Activated CD4-positive, alpha-beta T cell treated with anti-CD3 and anti-CD28 coated beads, Interleukin-2, Interleukin-4, amounts not matched to agents 100 ng/mL and 50 ng/mL, durations not matched to agents 16 hours and 8 hours (primary cell): ENCODE results near the gene RBM20.

Experiments
- DNase-seq: peaks from one replicate; pipeline ENCODE4 v3.0.0-alpha.2; 2020; ENCODE audit warnings: low spot score

The RBM20 gene

DNA sequence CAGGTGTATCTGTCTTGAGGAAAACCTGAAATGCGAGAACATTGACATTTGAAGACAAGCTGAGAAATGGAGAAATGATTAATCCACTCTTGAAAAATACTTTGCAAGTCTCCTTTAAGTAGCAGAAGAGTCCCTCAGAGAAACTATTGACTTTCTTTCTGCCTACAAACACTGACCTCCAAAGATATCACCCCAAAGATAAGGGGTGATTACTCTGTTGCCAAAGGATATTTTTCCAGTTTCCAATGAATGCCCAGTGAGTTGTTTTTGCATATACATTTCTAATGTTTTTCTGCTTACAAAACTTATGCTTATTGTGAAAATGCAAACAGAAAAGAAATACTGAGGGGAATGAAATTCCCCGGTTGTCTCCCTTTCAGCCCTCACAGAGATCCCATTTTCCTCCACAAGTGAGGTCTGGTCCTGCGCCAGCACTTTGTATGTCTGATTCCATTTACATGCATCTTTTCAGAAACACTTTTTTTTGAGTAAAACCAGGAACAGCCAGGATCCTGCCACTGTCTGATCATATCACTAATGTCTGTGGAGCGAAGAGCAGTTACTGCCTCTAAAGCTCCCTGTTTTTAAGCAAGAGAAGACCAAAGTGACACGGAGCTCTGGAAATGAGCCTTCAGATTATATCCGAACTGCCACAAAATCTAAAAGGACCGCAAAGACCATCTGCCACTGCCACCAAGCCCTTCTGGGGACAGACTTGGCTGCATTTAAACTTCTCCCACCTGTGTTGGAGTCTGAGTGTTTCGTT lies 144.7 kb downstream of the RBM20 start:
- no peak for DNase-seq

DNA sequence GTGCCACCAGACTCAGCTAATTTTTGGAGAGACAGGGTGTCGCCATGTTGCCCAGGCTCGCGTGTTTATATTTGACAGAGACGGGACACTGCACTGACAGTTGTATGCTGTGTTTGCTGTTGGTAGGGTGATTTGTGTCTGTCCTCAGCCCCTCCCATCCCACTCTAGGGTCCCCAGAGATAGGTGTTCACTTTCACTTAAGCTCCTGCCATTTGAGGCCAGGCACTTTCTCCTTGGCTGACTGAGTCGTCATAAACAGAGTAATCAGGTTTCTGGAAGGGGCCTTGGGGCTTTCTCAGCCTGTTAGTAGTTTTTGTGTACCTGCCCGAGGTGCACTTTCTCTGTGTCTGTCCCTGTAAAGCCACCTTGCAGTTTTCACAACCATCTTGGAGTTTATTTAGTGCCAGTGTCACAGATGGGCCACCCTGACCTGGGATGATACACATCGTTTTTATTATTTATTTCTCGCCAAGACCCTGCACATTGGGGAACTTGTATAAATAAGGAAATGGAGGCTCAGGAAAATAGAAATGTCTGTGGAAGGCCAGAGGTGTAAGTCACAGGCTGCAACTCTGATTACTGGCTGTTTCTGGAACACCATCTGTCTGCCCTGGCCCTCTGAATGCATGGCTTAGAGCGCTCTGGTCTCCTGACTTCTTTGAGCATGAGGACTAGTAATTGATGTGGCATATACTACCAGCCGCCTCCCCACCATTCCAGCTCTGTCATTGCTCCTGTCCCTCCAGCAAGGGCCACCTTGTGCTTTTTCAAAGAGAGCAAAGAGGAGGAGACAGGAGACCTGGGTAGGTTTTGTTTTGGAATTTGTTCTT lies 145.7 kb downstream of the RBM20 start:
- no peak for DNase-seq

DNA sequence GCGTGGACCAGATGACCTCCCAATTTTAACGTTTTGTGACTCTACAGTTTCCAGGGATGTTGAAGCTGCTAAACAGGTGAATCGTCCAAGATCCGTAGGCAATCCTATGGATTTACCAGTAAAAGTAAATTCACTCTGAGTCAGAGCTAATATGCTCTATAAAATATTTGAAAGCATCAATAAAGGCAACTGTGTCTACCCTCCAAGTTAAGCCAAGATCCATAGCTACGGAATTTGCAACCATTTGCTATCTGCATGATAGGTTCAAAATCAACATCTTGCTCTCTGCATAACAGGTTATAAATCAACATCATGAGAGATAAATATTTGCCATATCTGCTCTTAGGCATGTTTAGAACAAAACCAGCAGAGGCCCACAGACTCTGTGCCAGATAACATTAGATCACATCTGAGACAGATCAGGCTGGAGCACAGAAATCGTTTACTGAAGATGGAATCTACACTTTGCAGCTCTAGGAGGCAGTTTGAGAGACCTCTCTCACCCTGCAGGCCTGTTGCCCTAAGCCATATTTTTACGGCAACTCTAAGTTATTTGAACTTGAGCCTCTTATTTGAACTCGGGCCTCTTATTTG lies 146.9 kb downstream of the RBM20 start:
- DNase-seq = no peak

DNA sequence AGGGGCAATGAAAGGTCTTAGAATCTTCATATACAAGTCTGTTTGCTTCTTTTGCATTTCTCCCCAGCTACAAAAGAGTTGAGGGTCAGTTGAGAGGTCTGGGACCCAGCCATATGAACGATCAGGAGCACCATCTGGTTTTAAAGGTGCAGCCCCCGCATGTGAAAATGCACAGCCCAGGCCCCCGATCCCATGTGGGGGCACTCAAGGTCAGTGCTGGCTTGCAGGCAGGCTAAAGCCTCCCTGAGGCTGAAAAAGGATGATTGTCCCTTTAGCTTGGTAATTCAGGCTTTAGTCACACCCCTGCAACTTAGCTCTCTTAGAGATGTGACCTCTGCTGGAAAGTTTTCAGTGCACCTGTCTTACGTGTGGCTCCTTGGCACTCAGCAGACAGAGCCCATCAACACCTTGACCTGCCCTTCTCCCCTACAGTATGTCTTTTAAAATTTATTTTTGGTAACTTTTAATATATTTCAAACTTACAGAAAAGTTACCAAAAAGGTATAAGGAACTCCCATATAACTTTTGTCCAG lies 147.5 kb downstream of the RBM20 start:
- DNase-seq = no peak

DNA sequence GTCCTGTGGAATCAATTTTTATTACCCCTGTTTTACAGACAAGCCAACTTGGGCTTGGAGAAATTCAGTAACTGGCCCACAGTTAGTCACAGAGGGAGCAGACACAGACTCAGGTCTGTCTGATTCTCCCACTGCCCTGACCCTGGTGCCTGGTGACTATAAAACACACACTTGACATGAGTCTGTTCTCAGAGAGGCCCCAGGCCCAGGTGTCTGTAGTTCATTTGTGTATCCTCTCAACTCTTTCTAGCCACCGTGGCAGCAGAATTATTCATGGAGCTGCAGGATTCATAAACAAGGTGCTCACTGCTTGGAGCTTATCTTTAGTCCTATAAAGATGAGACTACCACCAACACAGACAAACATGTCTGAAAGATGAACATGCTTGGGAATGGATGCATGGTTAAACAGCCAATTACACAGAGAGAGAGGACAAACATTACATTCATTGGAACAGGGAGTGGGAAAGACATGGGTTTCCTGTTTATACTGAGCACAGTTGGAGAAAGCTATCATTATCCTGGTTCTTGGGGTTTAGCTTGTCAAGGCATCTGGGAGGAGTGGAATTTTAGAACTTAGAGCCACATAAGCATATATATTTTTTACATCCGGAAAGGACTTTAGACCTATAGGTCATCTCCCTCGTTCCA lies 148.5 kb downstream of the RBM20 start:
- DNase-seq = no peak

DNA sequence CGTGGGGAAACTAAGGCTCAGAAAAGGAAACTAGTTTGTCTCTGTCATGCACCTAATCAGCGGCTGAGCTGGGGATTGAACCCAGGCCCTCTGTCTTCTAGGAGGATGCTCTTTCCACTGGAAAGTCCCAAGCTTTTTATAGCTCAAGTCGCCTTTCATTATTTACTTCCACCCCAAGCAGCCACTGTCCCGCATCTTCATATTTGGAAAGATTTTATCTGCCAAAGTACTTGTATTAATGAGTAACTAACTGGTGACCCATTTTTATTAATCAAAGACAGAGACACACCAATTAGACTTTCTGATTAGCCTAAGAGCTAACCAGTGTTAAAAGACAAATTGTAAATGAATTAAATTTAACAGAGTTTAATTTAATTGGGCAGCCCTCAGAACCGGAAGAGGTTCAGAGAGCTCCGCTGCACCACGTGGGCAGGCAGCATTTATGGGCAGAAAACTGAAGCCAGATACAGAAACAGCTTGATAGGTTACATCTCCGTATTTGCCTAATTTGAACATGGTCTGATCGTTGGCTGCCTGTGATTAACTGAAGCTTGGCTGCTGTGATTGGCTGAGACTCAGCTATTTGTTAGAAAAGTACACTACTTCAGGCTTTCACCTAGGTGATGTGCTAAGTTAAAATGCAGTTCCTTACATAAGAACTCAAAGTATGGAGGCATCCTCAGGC lies 149.1 kb downstream of the RBM20 start:
- DNase-seq = no peak

DNA sequence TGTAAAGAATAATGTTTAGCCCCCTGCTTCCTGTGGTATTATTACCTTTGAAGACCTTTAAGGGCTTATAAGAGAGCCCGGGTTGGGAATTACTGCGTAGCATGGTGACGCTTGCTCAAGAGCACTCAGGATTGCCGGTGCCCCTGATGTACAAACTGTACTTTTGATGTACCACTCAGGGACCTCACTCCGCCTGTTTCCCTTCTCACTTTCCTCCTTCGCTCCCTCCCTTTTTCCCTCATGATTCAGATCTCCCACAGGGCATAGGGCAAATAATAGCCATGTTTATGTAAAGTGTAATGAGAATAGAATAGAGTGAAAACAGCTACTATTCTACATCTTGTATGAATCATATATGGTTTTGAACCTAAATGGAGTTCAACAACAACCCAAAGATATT lies 149.8 kb downstream of the RBM20 start:
- DNase-seq = no peak

DNA sequence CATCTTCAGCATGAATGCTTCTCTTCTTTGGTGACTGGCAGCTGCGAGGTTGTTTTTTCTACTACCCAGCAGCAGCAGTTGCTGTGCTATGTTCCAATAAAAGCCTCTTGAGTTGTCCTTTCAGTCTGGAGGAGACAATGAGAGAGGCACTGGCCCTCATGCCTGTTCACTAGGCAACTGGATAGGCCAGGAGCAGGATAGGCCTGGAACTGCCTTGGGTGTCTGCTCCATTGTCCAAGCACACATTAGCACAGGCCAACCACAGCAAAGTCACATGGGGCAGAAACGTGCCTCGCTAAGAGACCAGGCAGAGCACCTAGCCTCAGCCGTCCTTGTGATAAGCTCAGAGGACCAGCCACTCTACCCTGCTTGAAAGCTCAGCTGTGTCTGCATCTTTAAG lies 150.7 kb downstream of the RBM20 start:
- no peak for DNase-seq

DNA sequence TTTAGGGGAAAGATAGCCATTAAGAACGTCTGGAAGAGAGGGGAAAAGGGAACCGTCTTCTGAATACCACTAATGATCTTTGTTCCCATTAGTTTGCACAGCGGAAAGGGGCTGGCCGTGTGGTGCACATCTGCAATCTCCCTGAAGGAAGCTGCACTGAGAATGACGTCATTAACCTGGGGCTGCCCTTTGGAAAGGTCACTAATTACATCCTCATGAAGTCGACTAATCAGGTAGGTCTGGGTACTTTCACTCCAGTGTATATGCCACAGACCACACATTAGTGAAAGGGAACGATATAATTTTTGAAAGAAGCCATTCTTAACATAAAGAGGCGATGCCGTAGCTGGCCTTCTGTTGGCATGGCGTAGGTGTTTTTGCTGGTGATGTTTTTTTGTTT lies 153.3 kb downstream of the RBM20 start:
- DNase-seq = no peak

DNA sequence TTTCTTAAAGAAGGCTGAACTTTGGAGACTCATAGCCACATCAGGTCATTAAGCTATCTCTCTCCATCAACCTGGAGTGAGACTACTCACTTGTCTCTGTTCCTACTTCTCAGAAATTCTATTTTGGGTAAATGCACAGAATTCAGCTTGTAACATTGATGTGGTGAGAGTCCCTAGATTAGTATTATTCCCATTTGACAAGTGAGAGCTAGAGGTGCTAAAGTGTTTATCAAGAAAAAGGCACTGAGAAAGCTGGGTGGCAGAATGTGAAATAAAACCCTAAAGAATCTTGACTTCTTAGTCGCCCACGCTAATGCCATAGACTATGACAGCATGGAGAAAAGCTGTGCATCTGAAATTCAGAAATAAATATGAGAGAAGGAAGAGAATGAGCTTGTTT lies 154.2 kb downstream of the RBM20 start:
- DNase-seq = no peak

DNA sequence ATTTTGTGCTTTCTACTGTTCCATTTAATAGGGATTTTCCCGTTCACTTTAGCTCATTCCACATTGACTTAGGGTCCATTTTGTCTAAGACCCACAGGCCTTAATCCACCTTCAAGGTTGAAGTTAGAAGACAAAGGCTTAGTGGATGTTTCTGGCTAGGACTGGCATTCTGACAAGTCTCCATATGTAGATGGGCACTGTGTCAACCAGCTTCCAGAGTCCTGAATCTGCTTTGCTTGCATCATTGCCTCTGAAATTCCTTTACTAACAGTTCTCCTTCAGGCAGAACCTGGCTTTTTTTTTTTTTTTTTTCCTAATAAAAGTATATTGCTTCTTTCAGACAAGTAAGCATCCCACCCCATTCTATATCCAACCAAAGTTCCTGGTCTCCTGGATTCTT lies 158.0 kb downstream of the RBM20 start:
- DNase-seq = no peak

DNA sequence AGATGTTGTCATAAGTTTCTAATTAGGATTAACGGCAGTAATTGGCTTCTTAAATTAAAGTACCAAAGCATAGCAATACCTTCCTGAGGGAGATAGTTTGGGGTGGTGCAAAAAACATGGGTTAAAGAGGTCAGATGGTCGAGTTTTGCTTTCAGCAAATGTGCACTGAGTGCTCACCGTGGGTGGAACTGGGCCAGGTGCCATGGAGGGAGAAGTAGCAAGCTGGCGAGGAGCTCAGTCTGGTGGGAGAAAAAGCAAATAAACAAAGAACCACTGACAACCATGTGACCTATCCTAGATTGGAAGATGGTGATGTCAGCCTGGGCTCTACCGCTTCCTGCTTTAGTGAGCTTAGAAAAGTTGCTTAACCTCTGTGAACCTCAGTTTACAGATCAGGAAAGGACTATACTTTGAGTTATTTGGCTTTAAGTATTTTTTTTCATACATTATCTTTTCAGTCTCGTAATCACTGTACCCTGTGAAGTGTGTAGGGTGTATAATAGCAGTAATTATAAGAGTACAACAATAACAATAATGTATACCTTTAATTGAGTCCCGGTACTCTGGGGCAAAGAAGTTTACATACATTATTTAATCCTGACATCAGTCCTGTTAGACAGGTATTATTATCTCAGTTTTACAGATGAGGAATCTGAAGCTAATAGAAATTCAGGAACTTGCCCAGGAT lies 158.6 kb downstream of the RBM20 start:
- peak; percentile 17 for DNase-seq

DNA sequence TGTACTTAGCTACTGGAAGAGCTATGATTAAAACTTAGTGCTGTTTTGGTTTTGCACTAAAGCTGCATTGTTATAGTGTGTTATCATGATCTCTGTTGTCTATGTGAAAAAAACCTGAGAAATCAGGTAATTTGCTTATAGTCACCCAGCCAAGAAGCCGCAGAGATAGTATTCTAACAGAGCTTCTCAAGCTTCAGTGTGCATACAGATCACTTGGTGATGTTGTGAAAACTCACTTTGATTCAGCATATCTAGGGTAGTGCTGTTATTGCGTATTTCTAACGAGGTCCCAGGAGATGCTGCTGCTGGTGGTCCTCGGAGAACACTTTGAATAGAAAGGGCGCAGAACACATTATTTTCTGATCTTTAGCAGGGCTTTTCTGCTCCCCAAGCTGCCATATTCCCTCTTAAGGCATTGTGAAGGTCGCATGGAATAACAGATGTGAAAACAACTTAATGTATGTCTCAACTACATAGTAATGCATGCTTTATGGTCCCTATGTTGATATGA lies 159.2 kb downstream of the RBM20 start:
- DNase-seq = no peak

DNA sequence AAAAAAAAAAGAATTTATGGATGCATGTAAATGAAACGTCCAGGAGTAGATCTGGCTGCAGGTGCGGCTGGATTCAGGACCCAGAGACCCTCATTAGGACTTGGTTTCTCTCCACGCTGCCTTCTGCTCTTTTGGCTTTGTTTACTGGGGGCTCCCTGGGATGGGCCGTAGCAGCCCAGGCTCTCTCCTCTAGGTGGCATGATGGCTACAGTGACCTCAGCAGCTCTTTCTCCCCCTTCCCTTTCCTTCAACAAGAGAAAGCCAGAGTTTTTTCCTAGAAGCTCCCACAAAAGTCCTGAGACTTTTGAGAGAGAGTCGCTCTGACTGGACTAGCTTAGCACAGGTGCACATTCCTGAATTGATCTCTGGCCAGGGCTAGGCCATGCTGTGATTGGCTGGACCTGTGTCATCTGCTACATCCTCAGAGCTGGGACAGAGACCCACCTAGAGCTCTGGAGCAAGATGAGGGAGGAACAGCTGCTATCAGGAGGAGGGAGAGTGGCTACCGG lies 159.7 kb downstream of the RBM20 start:
- DNase-seq = peak; percentile 12

DNA sequence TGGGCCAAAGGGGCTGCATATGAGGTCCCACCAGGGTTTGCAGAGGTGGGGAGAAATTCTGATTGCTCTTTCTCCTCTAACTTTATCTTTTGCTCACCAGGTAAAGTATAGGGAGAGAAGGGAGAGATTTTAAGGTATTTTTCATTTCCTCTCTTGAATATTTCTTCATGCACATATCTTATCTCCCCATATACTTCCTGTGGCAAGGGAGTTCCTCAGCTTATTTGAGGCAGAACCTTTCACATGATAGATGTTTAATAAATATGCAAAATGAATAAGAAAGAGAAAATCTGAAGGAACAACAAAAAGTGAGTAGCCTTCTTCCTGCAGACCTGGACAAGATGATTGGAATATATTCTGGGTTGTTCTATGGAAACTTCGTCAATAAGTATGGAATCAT lies 160.2 kb downstream of the RBM20 start:
- DNase-seq = no peak

DNA sequence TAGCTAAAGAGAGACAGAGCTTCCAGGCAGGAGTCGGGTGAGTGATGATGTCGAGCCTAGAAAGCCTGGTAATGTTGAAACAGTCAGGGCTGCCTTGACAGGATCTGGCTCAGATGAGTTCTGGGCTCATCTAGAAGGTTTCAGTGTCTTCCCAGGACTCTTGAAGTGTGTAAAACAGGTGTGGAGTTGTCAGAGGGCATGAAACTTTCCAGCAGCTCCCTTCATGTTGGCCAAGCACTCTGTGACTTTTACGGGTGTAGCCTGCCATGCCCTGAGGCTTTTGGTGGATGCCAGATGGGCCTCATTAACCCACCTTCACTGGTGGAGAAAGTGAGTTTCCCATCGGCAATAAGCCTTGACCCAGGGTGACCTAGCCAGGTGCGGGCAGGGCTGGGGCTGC lies 161.2 kb downstream of the RBM20 start:
- no peak for DNase-seq

DNA sequence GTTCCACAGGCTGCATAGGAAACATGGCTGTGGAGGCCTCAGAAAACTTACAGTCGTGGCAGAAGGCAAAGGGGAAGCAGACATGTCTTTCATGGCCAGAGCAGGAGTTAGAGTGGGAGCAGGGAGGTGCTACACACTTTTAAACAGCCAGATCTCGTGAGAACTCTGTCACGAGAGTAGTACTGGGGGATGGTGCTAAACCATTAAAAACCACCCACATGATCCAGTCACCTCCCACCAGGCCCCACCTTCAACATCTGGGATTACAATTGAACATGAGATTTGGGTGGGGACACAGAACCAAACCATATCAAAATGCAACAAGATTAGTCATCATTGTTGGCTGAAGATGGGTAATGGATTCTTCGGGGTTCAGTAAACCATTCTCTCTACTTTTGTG lies 162.2 kb downstream of the RBM20 start:
- DNase-seq = no peak

DNA sequence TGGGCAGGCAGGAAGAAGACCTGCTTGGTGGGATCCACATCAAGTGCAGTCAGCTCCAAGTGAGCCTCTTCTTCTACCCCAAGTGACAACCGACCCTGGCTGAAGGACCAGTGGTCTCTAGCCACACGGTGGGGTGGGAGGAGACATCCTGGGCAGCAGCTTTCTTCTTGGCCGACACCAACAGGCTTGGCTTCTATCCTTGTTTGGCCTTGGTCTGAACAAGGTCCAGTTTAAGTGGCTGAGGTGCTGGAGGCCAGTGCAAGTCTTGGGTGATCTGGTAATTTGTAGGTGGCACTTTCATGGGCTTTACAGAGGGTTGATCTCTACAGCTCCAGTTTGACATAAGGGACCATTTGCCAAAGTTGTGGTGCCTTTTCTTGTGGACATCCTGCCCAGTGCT lies 164.0 kb downstream of the RBM20 start:
- DNase-seq = no peak

DNA sequence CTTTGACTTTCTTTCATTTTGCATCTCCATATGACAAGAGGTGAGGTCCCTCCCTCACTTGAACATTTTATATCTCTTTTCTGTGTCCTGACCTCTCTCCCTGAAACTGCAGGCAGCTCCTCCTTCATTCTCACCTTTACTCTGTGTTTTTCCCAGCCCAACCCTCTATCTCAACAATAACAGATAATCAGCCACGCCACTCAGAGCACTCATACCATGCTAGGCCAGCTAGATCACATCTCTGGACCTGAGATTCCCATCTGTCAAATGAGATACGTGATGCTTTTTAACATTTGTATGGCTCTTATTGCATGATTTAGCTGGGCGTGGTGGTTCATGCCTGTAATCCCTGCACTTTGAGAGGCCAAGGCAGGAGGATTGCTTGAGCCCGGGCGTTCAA lies 164.5 kb downstream of the RBM20 start:
- no peak for DNase-seq

DNA sequence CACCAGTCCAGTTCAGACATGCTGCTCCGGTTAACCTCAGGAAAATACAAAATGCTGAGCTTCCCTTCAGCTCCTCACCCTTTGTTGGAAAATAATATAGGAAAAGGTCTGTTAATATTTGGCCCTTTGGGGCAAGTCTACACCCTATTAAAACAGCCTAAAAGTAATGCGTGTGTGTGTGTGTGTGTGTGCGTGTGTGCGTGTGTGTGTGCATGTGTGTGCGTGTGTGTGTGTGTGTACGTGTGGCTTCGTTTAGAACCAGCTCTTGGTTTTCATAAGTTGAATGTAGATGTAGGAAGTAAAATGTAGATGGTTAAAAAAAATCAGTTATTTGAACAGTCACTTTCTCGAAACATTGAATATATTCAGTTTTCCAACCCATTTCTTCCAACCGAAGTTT lies 166.5 kb downstream of the RBM20 start:
- DNase-seq = no peak
